NB4 (cell line): ENCODE data around the gene SND1.

Experiments
- CTCF ChIP-seq: IDR thresholded peaks from one replicate; pipeline ENCODE4 v1.5.1; 2012; ENCODE audit warnings: low read depth, low read length
- POLR2A ChIP-seq: IDR thresholded peaks from 2 replicates; pipeline ENCODE4 v1.6.1; 2011; ENCODE audit warnings: mild to moderate bottlenecking; ENCODE audit not compliant: insufficient read length; ENCODE audit errors: extremely low read depth

- no peak for TF ChIP-seq CTCF
- TF ChIP-seq POLR2A = no peak
Observed at GRCh38 chr7:127616724-127617123, 35.3 kb upstream of the SND1 start.
